Measurements from ENCODE around the gene PLCB1.

PLCB1 gene

DNA sequence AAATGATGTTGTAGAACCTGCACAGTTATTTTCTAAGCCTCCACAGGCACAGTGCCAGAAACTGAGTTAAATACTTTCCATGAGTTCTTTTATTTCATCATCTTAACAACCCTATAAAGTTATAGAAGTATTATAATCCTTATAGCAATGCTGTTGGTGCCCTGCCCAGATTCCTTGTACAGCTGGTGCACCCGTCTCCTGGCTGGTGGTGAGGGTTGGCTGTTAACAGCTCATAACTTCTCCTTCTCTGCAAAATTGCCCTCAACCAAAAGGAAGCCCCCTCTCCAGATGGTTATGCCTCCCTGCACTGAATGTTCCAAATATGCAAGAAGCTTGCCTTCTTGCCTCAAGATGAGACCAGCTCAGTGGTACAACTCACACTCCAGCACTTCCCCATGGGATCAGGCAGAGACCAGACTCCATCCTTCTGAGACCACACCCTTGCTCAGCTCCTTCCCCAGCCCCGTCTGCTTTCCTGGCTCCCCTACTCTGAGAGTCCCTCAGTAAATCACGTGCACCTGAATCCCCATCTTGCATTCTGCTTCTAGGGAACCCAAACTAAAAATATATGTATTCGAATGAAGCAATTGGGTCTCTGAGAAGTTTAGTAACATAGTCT is 632.4 kb downstream of the PLCB1 start:
- DNase-seq (ENCODE audit: low spot score) = no peak

DNA sequence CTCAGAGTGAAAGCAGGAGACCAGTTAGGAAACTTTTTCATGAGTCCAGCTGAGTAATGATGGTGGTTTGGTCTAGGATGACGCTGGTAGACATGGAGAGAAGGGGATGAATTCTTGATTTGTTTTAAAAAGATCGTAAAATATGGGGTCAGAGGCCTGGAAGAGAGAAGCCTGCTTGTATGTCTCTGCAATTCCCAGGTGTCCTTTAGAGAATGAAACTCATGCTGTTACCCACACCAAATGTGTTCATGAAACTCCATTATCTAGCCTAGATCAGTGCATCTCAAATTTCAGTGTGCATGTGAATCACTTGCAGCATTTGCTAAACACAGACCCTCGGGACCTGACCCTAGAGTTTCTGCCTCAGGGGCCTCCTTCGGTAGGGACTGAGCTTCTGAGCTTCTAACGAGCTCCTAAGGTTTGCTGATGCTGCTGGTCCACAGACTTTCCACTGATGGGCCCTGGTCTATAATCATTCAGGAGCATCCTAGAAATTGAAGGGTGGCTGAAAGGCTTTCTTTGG is 634.9 kb downstream of the PLCB1 start:
- DNase-seq (ENCODE audit: low spot score) = peak; percentile 68

DNA sequence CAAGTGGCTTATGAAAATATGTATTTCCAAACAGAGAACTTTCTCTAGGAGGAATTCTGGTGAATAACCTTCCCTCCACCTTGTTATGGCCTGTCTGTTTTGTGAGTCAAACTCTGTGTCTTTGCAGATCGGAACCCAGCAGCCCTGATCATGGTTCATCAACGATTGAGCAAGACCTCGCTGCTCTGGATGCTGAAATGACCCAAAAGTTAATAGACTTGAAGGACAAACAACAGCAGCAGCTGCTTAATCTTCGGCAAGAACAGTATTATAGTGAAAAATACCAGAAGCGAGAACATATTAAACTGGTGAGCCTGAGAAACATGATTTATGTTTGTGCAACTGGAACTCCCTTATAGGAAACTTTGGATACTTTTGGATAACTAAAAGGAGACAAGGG is 642.3 kb downstream of the PLCB1 start:
- no peak for DNase-seq (ENCODE audit: low spot score)

DNA sequence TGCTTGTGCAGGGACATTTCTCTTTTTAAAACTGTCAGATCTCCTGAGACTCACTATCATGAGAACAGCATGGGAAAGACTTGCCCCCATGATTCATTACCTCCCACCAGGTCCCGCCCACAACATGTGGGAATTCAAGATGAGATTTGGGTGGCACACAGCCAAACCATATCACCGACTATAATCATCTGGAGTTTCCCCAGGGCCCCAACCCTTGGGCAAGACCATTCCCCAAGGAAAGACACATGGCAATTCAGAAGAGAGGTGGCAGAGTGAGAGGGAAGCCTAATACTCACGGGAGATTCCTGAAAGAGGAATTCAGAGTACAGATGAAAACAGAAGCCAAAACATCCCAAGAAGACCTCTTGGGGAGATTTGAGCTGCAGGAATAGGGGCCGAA is 645.8 kb downstream of the PLCB1 start:
- DNase-seq (ENCODE audit: low spot score) = no peak

DNA sequence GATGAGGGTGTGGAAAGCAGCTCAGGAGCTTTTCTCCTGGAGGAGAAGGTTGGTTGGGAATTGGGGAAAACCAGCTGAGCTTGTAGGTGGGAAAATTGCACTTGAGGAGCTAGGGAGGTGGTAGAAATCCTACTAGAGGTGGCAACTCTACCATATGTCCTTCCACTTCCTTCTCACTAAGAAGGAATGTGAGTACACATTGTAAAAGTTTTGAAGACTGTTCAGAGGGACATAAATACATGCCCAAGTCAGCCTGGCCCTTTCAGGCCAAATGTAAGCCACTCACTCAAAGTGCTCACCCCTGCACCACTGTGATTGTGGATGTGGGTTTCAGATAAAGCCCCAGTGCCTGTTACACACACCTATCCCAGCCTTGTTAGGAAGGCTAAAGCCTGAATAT is 646.3 kb downstream of the PLCB1 start:
- DNase-seq (ENCODE audit: low spot score) = no peak

DNA sequence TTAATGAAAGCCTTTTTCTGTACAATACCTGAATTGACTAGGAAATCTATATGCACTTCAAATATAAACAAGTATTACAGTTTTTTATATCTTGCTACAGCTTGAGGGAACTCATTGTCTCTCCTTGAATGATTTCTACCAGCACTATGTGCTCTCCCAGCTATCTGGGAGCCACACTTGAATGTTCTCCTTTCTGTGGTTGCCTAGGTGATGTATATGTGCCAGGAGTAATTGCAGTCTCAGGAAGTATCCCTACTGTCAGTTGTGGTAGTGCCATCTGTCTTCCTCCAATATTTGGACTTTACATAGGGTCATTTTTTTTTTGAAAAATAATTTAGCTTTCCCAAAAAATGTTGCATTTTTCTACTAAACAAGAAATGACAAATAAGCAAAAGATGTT is 648.8 kb downstream of the PLCB1 start:
- no peak for DNase-seq (ENCODE audit: low spot score)

DNA sequence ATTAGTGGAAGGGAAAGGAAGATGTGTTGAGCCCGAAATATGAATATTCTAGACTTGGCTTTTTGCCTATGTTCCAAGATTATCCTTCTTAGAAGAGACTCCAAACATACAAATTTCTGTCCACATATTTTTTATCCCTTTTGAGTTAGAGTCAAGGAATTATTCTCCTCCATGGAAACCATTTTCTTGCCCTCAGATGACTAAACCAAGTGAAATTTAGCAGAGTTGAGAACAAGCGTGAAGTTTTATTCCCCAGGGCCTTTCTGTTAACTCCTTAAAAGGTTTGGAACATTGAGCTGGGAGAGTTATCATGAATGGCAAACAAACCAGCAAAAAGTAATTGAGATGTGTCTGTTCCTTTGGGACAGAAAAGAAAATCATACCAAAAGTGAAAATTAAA is 650.7 kb downstream of the PLCB1 start:
- DNase-seq (ENCODE audit: low spot score) = no peak

DNA sequence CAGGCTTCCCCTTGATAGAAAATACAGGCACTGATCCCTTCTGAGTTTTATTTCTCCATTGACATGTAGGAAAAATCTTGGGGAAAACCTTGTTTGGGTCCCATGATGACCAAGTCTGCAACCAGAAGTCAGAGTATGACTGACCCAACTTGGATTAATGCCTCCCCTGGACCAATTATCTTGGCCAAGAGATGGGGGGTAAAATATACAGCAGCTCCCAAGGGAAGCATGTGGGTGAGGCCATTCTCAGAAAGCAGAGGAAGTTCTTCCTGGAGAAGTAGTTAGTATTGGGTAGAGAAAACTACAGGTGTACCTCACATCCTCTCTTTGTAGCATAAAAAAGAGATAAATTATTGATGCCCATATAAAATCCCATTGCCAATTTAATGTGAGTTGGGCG is 651.7 kb downstream of the PLCB1 start:
- DNase-seq (ENCODE audit: low spot score) = no peak

DNA sequence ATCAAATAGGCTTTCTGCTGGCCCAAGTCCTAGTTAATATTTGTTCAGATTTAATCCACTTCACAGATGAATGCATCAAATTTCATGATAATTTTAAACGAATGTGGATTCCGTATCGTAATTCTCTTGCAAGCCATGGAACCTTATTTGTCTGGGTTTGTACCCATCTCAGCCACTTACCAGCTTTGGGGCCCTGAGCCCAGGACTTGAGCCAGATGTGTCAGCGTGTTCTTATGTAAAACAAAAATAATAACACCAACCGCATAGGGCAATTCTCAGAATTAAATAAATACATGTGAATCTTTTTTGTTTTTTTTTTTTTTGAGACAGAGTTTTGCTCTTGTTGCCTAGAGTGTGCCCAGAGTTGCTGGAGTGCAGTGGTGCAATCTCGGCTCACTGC is 654.3 kb downstream of the PLCB1 start:
- DNase-seq (ENCODE audit: low spot score) = no peak

DNA sequence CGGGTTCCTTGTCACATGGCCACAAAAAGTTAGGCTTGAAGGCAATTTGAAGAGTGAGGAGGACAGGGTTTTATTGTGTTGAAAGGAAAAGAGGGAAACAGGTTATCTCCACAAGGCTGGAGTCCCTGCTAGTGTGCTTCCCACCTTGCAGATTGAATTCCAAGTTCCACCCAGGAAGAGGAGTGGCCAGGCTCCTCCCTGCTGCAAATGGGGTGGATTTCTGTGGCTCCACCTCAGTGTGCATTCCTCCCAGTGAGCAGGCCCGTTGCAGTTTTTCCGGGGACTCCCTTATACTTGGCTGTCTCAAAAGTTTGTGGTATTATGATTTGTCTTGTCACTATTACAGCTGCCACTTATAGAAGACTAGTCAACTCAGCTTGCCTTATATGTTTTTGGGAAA is 655.0 kb downstream of the PLCB1 start:
- DNase-seq (ENCODE audit: low spot score) = no peak

DNA sequence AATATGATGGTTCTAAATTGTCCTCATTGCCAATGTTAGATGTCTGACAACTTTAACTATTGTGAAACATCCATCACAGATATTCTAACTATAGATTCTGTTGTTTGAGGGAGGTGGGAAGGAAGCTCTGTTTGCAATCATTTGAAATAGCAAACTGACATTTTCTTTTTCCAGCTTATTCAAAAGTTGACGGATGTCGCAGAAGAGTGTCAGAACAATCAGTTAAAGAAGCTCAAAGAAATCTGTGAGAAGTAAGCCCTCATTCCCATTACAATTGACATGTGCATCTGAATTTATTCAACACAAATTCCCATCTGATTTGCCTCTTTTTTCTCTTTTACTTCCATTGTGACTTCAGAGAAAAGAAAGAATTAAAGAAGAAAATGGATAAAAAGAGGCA is 656.2 kb downstream of the PLCB1 start:
- no peak for DNase-seq (ENCODE audit: low spot score)

DNA sequence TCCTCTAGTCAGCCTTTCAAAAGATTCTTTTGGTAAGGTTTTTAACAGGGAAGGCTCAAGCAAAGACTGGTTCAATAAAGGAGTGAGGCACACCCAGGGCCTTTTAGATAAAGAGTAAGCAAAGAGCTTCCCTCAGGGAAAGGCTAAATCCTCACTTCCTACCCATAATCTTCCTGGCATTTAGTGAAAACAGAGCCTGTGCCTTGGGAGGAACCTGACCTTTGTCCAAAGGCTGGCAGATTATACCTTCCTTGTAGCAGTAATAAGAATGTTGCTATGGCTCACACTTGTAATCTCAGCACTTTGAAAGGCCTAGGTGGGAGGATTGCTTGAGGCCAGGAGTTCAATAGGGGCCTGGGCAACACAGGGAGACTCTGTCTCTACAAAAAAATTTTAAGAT is 656.8 kb downstream of the PLCB1 start:
- no peak for DNase-seq (ENCODE audit: low spot score)

DNA sequence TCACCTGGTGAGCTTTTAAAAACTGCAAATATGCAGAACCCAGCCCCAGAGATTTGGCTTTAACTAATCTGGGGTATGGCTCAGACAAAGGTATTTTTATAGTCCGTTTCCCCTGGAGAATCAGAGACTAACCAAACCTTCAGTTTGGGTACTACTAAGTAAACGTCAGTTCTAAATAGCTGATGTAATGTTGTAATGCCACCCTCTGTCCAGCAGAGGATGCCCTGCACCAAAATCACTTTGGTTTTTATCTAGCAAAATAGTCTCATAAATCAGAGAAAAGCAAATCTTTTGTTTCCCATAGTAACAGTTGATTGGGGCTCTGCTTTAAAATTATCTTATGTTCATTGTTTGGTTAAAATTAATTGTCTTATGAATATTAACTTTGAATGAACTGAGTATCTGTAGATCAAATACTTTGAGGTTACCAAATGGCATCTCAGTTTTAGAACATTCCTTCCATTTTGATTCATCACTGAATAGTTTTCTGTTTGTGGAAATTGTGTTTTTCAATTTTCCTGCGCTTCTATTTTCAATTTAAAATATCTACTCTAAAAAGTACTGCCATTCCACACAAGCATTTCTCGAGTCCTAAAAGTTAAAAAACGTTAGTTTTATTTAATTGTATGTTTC is 658.5 kb downstream of the PLCB1 start:
- peak; percentile 37 for DNase-seq (ENCODE audit: low spot score)

DNA sequence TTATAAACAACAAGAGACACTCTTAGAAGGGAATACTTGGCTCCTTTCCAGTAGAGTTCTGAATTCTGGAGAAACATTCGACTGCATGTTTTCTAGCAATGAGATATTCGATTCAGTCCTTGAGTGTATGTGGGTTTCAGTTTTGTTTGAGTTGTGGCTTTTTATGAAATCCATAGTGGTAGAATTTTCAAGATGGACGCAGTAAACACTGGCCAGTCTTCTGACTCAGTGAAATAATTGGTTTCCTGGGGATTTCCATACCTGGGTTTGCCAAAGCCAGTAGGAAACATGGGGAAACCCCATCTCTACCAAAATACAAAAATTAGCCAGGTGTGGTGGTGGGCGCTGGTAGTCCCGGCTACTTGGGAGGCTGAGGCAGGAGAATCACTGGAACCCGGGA is 663.3 kb downstream of the PLCB1 start:
- DNase-seq (ENCODE audit: low spot score) = no peak

DNA sequence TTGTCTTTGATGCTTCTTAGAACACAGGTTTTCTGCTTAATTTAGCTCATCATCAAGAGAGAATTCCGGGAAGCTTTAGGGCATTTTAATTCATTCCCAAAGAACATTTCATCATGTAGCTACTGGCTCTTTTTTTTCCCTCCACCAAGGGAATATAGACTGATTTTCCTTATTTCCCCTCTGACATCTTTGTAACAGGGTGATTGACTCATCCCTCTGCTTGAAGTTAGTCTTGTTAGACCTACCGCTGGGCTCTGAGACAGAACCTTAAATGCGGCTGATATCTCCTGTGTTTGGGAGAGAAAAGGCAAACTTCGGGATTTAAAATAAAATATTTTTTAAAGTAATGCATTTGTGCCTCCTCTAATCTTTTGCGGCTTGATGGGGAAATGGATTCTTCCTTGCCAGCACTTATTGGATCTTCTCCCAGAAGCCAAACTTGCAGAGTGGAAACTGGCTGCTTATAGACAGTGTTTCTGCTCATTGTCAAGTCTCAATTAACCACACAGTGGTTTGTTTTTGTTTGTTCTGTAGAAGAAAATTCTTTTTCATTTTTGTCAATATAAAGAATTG is 664.1 kb downstream of the PLCB1 start:
- DNase-seq (ENCODE audit: low spot score) = no peak

DNA sequence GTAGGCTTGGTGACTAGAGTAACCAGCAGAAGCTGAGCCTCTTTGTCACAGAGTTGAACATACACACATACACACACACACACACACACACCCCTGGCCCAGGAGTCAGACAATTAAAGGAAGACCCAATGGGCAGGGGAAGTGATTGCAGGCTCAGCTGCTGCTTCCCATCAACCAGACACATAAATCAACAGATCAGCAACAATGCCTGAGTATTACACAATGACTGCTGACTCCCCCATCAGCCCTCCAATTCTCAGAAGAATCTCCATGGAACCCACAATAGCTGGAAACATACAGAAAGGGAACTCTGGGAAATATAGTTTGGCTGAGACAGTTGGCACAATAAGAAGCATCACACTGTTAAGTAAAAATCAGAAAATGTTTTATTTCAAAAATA is 666.4 kb downstream of the PLCB1 start:
- no peak for DNase-seq (ENCODE audit: low spot score)

DNA sequence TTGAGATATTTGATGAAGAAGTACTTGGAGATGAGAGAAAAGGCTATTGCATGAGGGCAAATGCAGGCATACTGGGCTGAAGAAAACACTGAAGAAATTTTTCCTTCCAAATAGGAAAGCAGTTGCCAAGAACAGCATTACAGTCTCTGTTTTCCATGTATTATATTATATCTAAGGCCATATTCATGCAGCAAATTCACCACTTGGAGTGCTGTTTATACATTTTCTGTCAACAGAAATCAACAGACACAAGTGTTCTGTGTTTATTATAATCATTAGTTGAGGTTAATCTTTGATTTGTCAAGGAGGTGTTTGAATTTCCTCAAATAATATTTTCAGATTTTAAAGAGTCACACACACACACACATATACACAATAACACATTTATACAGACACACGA is 668.0 kb downstream of the PLCB1 start:
- no peak for DNase-seq (ENCODE audit: low spot score)

DNA sequence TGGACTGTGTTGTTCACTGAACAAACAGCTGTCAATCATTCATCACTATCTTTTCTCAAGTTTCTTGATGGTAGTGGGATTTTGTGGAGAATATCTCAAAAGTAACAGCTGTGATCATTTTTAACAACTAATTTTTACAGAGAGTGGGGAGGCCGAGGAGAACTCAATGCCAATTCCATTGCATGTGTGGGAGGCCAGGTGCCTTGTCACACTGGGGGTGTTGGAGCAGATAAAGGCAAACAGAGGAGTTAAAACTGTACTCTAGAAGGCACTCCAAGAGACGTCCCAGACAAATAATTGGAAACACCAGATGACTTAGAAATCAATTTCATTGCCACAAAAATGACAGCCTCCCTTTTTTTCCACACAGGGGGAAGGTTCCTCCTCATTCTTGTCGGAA is 669.6 kb downstream of the PLCB1 start:
- DNase-seq (ENCODE audit: low spot score) = no peak

DNA sequence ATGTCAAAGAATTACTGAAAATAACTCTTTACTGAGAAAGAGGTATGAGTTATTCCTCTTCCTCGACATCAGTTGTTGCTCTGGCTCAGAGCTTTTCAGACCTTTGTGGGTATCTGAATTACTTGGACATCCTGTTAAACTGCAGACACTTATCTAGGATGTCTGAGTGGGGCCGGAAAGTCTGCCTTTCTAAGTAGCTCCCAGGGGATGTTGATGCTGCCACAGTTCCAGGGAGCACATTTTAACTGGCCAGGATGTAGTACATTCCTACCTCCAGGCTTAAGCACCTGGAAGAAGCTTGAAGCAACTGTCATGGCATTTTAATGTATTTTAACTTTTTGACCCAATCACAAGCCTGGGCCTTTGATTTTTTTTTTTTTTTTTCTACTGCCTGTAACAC is 671.0 kb downstream of the PLCB1 start:
- DNase-seq (ENCODE audit: low spot score) = peak; percentile 25

DNA sequence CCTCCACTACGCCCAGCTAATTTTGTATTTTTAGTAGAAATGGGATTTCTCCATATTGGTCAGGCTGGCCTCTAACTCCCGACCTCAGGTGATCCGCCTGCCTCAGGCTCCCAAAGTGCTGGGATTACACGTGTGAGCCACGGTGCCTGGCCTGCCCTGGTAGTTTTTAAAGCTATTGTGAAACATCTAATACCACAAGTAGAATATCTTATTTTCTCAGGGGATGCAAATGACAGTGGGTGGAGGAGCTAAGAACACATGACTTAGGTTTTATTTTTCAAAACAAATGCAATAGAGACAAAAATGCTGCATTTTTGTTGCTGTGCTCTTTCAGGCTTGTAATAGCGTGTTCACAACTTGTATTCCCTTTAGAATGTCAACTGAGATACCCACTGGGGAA is 671.9 kb downstream of the PLCB1 start:
- DNase-seq (ENCODE audit: low spot score) = no peak

DNA sequence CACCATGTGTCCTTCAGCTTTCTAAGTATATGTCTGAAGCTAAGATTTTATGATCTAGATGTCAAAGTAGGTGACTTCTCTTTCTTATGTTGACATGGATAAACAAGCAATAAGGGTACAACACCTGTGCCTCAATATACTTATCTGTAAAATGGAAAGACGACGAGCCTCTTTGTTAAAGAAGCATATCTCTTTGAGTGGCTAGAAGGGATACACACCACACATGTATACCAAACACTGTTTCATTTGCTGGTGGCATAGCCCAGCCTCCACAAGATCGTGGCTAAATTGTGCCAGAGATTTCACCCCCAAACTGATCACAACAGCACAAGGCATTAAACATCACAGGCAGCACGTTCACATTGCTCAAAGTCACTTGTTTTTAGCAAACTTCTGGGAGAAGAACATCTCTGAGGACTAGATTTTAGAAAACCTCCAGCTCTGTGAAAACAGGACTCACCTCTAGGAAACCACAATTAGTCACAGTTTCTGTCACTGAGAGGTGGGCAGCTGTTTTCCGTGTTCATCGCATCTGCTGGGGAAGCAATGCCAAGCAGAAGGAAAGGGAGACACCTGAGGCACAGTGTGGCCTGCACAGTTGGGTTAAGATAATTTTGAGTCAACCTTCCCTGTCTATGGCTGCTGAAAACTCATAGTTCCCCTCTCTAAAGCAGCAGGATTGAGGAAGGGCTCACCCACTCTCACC is 673.8 kb downstream of the PLCB1 start:
- no peak for DNase-seq (ENCODE audit: low spot score)

DNA sequence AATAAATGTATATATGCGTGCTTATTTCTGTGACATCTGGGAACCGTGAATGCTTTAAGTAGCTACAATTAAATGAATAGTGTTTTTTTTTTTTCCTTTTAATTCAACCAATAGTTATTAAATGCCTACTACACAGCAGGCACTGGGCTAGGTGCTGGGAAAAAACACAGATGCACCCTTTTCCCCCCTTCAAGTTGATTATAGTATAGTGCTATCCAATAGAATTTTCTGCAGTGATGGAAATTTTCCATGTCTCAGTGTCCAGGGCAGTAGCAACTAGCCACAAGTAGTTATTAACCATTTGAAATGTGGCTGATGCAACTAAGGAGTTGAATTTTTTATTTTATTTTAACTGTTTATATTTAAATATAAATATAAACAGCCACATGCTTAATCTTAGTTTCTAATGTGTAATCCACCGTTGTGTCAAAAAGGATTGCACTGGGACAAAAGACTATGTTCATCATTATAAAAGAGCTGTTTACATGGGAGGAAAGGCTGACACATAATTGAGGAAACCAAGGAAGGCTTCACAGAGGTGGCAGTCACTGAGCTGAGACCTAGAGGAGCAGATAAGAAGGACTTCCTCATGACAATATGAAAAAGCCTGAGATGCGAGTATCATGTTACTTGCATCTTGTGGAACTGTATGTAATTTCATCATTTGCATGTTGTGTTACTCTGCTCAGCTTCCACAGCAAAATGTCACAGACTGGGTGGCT is 675.6 kb downstream of the PLCB1 start:
- DNase-seq (ENCODE audit: low spot score) = peak; percentile 19

Measured in SK-N-DZ (cell line).